Pulmonary artery endothelial cell (primary cell): ENCODE results near the gene PLXNA2. TPM values are rescaled to one million over a fixed set of nuclear protein-coding genes. Genes with fewer than 3 reads are reported as not detected.
A peak's percentile ranks its signal among the peaks of the same experiment; 100 is the strongest.

Experiments
- DNase-seq: peaks from one replicate; pipeline ENCODE4 v3.0.0-alpha.2; 2011; ENCODE audit warnings: low read depth, low spot score
- total RNA-seq: library from RNA; depleted of rRNA; stranded (reverse); fragments of >200 nt; gene quantifications from 2 replicates; pipeline ENCODE4 v1.2.3, GENCODE V29; 2014

PLXNA2 gene
- total RNA-seq, 1 donor from 2014 or later = 91.6 TPM

DNA sequence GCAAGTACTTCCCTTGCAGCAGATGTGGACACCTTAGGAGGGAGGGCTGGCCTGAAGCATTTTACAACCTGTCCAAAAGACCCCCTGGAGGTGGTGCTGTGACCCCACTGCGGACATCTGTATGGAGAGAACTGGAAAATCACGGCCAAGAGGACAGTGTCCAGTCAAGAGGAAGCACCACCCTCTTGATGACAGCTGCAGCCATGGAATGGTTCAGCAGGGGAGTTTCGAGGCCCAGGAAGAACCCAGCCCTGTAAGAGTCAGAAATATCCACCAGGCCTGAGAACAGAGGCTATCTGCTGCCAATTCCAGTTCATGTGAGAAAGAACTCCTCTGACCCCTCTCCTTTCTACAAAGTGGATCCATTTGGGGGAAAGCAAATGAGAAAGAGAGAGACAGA lies 126.8 kb downstream of the PLXNA2 start:
- no peak for DNase-seq

DNA sequence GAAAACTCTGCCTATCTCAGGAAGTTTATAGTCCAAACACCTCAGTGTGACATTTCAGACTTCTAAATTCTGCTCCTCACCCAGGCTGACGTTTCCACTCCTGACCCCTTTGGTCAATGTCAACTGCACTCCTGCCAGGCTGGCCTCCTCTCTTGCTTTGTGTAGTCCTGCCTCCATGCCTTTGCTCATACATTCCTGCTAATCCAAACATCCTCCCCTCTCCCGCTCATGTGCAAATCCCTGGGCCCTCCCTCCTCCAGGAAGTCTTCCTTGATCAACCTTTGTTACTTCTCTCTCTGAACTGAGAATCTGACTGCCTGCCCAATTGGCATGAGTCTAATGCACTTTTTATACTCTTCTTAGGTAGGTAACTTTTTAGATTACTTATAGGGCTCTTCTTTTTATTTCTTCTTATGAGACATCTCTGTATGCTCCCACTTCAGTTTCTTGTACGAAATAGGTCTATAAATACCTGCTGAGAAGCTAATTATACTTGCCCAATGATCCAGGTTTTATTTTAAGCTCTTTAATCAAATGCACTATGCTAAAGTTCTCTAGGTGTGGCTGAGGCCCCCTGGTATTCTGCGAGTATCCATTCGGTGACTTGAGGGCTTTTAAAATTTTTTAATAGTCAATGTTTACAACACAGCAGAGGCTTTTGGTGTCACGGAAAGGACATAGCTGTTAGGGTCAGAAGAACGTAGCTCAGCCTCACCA lies 128.1 kb downstream of the PLXNA2 start:
- DNase-seq = no peak

DNA sequence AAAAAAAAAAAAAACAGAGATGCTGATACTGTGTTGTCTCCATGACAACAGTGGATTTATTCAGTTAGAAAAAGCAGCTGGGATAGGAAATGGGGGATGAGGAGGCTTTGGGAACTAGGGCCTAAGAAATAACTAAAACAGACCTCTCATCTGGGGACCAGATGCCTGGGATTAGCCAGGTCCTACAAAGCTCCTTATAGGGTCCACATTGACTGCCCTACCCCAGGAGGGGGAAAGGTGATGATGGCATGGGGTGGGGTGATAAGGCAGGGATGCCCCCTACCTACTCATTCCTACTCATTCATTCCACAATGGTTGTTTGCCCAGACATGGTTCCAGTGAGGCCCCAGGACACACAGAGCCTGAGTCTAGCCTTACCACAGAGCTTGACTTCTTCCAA lies 131.2 kb downstream of the PLXNA2 start:
- no peak for DNase-seq

DNA sequence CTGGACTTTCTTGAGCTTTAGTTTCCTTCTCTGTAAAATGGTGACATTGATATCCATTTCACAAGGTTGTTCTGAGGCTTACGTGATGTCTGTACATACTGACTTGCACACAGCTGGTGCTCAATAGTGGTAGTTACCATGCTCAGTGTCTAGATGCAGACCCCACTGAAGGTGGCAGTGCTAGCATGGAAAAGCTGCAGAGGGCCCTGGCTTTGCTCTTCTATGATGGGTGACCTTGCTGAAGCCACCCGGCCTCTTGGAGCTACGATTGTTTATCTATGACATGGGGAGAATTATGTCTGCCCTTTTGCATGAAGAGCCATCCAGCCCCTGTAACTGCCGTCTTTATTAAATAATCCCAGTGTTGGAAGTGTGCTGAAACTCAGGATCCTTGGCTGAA lies 131.8 kb downstream of the PLXNA2 start:
- no peak for DNase-seq

DNA sequence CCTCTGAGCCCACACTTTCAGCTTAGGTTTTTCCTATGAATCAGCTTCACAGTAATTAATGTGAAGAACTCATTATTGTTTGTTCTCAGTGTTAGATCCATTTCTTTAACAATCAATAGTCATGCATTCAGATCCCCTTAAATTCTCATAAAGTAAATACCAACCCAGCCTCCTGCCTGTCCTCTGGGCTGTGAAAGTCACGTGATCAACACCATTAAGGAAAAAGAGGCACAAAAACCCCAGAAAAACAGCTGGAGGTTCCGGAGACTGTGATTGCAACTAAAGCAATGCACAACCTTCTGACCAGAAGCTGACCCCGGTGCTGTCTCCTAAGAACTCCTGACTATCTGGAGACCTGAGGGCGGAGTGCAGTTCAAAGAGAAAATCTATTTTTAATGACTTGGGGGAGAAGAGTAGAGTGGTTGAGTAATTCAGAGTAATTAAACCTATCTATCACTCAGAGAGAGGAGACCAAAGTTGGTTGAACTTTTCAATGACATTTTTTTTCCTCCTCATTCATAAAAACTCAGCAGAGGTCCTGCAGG lies 132.5 kb downstream of the PLXNA2 start:
- DNase-seq = no peak

DNA sequence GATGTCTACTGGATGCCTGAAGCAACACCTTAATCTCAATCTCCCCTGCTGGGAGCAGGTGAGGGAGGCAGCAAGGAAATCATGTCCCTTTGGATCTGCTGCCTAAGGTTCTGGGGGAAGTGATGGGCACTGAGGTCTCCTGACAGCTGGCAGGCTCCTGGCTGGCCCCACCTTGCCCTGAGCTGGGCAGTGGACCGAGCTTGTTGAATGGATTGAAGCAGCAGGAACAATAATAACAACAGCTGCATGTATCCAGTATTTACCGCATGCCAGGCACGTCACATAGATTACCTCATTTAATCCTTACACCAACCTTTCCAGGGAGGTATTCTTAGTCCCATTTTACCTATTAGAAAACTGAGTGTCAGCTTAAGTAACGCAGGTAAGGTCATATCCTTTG lies 133.9 kb downstream of the PLXNA2 start:
- no peak for DNase-seq

DNA sequence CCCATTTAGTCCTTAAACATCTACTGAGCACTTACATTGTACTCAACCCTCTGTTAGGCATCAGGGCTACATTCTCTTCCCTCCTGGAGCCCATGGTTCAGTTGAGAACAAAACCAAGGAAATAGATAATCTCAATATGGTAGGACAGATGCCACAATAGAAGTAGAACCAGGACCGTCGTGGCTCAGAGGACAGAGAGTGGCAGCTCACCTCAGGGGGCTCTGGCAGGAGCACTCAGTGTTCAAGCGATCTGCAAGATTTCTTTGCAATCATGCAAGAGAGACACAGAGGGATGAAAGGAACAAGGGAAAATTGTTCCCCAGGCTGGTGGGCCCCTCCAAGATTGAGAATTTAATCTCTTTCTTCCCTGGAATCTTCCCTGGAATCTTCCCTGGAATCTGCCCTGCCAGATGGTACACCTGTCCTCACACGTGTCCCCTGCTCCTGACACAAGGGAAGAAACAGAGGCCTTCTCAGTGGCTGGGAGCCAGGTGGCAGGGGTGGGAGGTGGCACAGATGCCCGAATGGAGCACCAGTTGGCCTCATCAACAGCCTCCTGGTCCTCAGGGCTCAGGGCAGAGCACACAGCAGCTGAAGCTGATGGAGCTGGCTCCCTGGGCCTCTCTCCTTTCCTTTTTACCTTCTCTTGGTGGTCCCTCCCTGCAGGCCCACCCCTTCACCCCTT lies 135.4 kb downstream of the PLXNA2 start:
- DNase-seq = no peak

DNA sequence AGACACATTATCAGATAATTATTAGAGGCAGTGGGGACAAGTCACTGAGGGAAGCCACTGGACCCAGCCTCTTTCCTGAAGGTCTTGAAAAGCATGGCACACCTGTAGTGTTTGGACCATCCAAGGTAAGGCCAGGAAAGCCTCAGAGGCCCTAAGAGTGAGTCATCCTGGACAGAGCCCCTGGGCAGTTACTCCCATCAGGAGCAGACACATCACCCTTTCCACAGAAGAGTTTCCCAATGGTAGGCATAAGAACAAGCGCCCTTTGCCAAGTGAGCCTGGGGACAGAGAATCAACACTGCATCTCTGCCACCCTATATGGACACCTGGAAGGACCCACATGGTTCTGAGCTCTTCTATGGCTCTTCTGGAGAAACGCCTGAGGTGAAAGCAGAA lies 136.0 kb downstream of the PLXNA2 start:
- no peak for DNase-seq

DNA sequence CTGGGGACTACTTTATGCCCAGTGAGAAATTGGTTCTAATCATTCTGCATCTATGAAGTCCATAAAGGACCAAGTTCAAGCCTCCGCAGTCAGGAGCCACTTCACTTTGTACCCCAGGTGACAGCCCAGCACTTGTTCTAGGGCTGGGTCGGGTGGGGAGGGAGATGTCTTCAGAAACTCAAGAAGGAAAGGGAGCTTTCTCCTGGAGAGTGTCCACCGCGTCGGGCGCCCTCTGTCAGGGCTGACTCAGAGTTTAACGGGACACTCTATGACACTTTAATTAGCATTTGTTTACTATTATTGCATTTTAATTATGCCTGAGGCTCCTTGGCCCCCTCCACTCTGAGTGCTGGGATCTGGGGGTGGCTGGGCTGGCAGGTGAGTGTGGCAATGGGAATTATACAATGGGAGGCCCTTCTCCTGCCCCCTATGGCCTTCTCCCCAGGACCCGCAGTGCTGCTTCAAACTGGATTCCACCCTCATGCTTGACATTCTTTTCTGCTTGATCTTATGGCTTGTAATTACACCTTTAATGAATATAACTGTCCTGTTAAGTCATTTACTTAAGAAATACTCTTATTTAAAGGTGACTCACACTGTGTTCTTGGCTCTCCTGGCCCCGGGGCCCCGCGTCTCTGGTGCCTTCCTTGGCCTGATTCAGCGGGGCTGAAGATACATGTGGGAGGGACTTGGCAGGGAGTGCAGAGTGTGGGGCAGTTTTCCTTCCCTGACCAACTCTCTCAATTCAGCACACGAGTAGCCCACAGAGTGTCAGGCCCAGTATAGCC lies 136.6 kb downstream of the PLXNA2 start:
- peak; percentile 30 for DNase-seq

DNA sequence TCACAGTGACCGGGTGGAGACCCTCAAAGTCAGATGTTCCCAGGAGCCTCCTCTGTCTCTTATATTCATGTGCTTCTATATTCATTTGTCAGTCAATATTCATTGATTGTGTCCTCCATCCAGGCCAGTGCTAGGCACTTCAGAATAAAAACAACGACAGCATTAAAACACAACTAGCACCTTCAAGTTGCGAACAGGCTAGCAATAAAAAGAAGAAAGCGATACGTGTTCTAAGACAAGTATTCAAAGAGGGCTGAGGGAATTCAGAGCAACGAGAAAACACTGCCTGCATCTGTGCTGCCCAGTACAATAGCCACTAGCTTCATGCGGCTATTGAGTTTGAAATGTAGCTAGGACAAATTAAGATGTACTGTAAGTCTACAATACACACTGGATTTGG lies 138.0 kb downstream of the PLXNA2 start:
- DNase-seq = no peak

DNA sequence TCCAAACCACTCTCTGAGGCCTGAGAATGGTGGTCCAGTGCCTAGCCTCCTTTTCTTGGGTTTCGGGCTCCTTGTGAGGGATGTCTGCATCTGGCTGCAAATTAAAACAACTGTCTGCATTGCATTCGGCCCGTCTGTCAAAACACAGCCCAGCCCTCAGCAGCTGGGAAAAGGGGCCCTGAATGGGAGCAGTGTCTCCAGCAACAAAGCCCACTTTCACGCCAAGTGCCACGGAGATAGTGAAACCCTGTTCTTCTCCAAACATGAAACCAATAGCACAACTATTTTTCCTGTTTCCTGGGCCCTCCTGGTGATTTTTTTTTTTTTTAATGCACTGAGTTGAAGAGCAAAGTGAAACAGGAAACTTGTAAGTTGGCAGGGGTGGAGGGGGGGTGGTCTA lies 138.4 kb downstream of the PLXNA2 start:
- no peak for DNase-seq

DNA sequence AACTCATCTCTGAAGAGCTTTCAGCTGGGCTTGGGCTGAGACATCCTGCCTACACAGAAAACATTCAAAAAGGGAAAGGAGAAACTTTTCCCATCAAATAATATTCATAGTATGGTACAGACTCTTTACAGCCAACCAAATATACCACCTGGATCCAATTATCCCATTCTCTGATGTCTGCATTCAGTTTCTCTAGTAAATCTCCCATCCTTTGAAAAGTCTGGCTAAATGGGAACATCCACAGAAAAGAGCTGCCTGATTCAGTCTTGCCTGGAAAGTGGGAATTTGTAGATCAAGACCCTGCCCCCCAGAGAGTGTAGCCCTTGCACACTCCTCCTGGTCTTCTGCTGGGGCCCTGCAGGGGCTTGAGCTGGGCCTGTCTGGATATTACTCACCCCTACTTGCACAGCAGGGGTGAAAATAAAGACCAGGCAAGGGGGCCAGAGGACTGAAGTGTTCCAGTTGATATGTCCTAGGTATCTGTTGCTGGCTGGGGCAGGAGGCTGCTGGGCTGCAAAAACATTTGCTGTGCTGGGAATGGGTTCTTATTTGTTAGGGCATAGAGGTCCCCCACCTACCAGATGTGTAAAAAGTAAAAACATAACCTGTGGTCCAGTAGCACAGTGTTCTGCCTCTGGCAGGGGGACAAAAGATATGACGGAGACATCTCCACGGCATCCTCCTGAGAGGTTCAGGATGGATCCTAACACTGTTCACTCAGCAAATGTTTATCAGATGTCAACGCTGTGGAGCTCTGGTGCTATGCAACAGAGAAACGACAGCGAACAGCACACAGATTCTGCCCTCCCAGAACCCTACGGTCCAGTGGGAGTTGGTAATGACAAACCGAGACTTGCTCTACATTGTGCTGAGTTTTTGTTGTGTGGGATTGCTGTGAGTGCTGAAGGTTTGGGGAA lies 140.3 kb downstream of the PLXNA2 start:
- DNase-seq = no peak

DNA sequence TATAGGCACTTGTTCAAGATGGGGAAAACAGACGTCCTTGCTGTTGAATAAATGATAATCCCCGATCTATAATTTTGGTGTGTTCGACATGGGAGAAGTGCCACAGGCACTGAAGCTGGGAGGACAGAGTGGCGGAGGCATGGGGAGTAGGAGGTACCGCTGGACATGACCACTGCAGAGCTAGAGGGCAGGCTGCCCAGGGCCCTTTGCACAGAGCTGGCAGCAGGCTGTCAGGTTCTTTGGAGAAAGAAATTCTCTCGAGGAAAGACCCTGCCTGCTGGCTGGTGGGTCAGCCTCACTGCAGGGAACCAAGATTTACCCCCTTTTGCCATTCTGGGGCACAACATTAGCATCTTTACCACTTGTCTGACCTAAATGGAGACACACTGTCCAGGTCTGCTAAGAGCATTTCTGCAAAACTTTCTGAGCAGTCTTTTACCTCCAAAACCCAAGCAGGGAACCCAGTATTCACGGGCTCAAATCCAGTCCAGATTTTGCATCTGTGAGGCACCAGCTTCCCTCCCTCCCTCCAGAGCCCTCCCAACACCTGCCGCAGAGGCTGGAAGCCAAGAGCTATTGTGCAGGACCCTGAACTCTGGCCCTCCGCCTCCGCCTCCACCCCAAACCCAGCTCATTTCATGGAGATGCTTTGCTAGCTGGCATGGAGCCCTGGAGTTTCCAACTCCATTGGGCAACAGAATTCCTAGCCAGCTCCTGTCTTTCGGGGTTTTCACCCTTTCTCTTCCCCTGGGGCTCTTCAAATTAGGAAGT lies 142.3 kb downstream of the PLXNA2 start:
- peak; percentile 11 for DNase-seq

DNA sequence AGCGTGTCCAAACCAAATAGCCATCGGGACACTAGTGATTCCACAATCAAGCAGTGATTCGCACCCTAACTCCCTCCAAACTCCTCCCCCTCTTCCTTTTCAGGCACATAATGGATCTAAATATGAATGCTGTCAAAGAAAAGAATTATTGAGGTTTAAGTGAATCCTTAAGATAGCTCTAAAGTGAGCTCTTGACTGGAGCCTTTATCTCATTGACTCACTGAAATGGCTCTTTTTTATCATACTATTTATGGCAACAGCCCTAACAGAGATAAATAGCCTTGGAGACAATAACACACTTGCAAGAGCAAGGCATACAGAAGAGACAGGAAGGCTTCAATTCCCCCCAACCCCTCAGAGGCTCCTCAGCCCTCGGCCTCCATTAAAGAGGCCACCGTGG lies 143.3 kb downstream of the PLXNA2 start:
- no peak for DNase-seq

DNA sequence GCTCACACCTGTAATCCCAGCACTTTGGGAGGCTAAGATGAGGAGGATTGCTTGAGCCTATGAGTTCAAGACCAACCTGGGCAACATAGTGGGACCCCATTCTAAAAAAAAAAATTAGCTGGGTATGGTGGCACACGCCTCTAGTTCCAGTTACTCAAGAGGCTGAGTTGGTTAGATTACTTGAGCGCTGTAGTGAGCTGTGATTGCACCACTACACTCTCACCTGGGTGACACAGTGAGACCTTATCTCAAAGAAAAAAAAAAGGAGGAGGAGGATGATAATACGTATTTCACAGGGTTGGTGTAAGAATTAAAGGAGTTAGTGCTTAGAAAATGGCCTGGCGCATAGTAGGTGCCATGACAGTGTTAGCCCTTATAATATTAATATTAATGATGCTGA lies 144.1 kb downstream of the PLXNA2 start:
- no peak for DNase-seq

DNA sequence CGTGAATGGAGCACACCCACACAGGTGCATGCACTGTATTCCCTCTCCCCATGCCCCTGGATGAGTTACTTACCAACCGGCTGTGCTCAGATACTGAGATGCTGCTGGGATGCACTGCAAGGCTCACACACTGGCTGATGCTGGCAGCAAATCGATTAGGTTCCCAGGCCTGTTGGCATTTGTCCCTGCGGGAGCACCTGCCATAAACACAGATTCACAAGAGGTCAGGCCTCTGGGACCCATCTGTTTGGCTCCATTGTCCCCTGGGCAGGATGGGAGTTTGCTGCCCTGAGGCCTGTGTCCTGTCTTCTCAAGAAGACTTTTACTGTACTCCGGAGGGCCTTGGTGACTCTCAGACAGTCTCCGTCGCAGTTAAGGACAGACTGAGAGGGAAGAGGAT lies 145.4 kb downstream of the PLXNA2 start:
- DNase-seq = no peak

DNA sequence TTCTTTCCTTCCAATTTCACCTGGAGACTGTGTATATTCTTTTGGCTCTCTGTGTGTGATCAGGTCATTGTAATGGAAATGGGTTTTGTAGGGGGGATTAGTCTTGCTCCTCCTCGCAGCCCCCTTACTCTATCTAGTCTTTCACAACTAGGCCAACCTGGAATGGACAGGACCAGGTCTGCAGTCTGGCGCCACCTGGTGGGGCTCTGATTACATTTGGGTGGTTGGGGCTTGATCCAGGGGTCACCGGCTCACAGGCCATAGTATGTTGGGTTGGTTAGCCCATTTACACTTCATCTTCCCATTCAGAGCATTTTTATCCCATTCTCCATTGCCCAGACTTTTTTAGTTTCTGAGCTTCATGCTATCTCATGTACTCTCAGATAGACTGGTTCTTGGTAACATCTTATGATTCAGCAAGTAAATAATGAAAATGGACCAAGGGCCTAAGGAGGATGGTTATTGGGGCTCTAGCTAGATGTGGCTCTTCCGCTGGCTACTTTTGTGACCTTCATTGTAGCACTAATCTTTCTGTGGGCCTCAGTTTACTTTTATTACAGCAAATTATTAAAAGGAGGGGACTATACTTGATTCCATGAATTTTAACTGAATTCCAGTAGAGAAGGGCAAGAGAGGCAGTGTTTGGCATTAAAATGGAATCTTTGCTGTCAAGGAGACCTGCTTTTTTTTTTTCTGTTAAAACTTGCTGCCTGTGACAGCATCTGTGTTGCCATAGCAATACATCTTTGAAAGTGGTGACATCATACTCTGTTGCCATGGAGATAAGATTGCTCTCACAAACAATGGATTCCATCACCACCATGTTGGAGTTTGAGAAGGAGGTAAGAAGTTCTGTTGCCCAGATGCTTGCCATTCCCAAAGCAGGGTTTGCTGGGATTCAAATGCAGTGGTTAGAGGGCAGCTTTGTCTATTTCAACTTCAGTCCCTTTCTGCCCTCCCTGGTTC lies 150.1 kb downstream of the PLXNA2 start:
- peak; percentile 27 for DNase-seq

DNA sequence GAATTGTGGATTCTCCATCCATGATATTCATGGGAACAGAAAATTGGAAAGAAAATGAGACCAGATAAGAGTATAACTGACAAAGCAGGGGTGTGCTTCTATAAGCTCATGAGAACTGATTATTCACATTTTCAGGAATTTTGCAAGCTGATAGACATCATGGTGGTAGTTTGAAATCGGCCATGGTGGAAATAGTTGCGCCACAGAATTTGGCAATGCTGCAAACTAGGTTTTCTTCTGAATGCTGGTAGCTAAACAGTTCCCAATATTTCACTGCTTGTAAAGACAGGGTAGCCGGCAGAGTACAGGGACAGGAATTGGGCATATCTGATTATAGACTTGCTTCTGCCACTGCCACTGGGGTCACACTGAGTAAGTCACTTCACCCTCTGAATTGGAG lies 151.1 kb downstream of the PLXNA2 start:
- no peak for DNase-seq
